Activated CD4-positive, alpha-beta T cell treated with anti-CD3 and anti-CD28 coated beads, Interleukin-2, amount 10 ng/mL, durations not matched to agents 24 days and 14 days (primary cell): ENCODE measurements around the gene TNS1. TPM values are rescaled to one million over a fixed set of nuclear protein-coding genes. Genes with fewer than 3 reads are reported as not detected.
"Not testable (repeated sequence)": the region's sequence is repeated elsewhere in the genome, so short reads cannot be mapped to it uniquely, and the experiment has no call there.

ENCODE experiments used
- DNase-seq: peaks from one replicate; pipeline ENCODE4 v3.0.0; 2022
- H3K27ac Mint-ChIP-seq: one replicate; pipeline ENCODE4 v1.8.0; 2022; ENCODE audit warnings: mild to moderate bottlenecking, mixed read lengths
- H3K27me3 Mint-ChIP-seq: one replicate; pipeline ENCODE4 v1.8.0; 2022; ENCODE audit warnings: mixed read lengths
- H3K36me3 Mint-ChIP-seq: one replicate; pipeline ENCODE4 v1.8.0; 2022; ENCODE audit warnings: low read depth, mild to moderate bottlenecking, mixed read lengths
- H3K4me1 Mint-ChIP-seq: one replicate; pipeline ENCODE4 v1.8.0; 2021; ENCODE audit warnings: mixed read lengths
- H3K4me3 Mint-ChIP-seq: one replicate; pipeline ENCODE4 v1.8.0; 2022; ENCODE audit warnings: mild to moderate bottlenecking, moderate library complexity, mixed read lengths
- H3K9me3 Mint-ChIP-seq: one replicate; pipeline ENCODE4 v1.8.0; 2021; ENCODE audit warnings: mixed read lengths
- intact Hi-C: fragments of 100-400 bp; cut with micrococcal nuclease; formaldehyde crosslinking; loops from one replicate; pipeline ENCODE4 v1.15.1; 2023
- total RNA-seq: library from RNA; stranded (reverse); gene quantifications from 2 replicates; pipeline ENCODE4 v1.2.3, GENCODE V29; 2022

The TNS1 gene
- total RNA-seq, 1 donor from 2014 or later = 0.70 TPM

- Mint-ChIP-seq H3K9me3 (no peaks in the 10 kb centered on the region), H3K4me3 (no peak overlapping the region), H3K4me1 (no peaks in the 10 kb centered on the region), H3K27me3 (no peaks in the 10 kb centered on the region), H3K27ac (no peak overlapping the region), H3K36me3 (no peaks in the 10 kb centered on the region)
- no peak for DNase-seq
- intact Hi-C loops = no loop called here
These were observed 184.4 kb downstream of the TNS1 start for GRCh38 chr2:217818293-217818850.

- DNase-seq = no peak
- H3K27me3 Mint-ChIP-seq = no peaks in the 10 kb centered on the region
- no peak overlapping the region for H3K27ac Mint-ChIP-seq
- intact Hi-C loops = no loop called here
- no peaks in the 10 kb centered on the region for H3K36me3 Mint-ChIP-seq
- no peaks in the 10 kb centered on the region for H3K4me1 Mint-ChIP-seq
- no peaks in the 10 kb centered on the region for H3K9me3 Mint-ChIP-seq
- no peak overlapping the region for H3K4me3 Mint-ChIP-seq
These were observed 185.1 kb downstream of the TNS1 start for GRCh38 chr2:217817466-217818292.

GRCh38 chr2:217816396-217816869, 186.4 kb downstream of the TNS1 start:
- intact Hi-C loops = no loop called here
- Mint-ChIP-seq H3K9me3 (no peaks in the 10 kb centered on the region), H3K4me1 (no peaks in the 10 kb centered on the region), H3K27me3 (no peaks in the 10 kb centered on the region), H3K36me3 (no peaks in the 10 kb centered on the region), H3K4me3 (no peak overlapping the region), H3K27ac (no peak overlapping the region)
- DNase-seq = no peak

- Mint-ChIP-seq H3K27ac (no peak overlapping the region), H3K27me3 (no peaks in the 10 kb centered on the region), H3K9me3 (no peaks in the 10 kb centered on the region), H3K4me3 (no peak overlapping the region), H3K4me1 (no peaks in the 10 kb centered on the region), H3K36me3 (no peaks in the 10 kb centered on the region)
- intact Hi-C loops = no loop called here
- no peak for DNase-seq
These were observed 189.0 kb downstream of the TNS1 start for GRCh38 chr2:217813828-217814227.

- H3K27ac Mint-ChIP-seq = no peak overlapping the region
- no peaks in the 10 kb centered on the region for H3K36me3 Mint-ChIP-seq
- H3K4me3 Mint-ChIP-seq = no peak overlapping the region
- no peaks in the 10 kb centered on the region for H3K4me1 Mint-ChIP-seq
- no peaks in the 10 kb centered on the region for H3K9me3 Mint-ChIP-seq
- intact Hi-C loops = no loop called here
- H3K27me3 Mint-ChIP-seq = no peaks in the 10 kb centered on the region
- no peak for DNase-seq
These were observed 190.6 kb downstream of the TNS1 start for GRCh38 chr2:217812170-217812569.

- Mint-ChIP-seq H3K4me1 (no peaks in the 10 kb centered on the region), H3K27me3 (peaks cover 4% of the 10 kb centered on the region), H3K9me3 (peaks cover 5% of the 10 kb centered on the region), H3K4me3 (no peak overlapping the region), H3K36me3 (no peaks in the 10 kb centered on the region), H3K27ac (no peak overlapping the region)
- DNase-seq = no peak
- intact Hi-C loops = no loop called here
These were observed 192.5 kb downstream of the TNS1 start for GRCh38 chr2:217810260-217810659.

- Mint-ChIP-seq H3K36me3 (no peaks in the 10 kb centered on the region), H3K27ac (no peak overlapping the region), H3K4me1 (no peaks in the 10 kb centered on the region), H3K9me3 (peaks cover 5% of the 10 kb centered on the region), H3K4me3 (no peak overlapping the region), H3K27me3 (peaks cover 4% of the 10 kb centered on the region)
- intact Hi-C loops = no loop called here
- no peak for DNase-seq
These were observed 193.1 kb downstream of the TNS1 start for GRCh38 chr2:217809736-217810135.

- DNase-seq, H3K9me3 Mint-ChIP-seq, H3K4me1 Mint-ChIP-seq, H3K36me3 Mint-ChIP-seq, intact Hi-C loops, H3K27me3 Mint-ChIP-seq, H3K4me3 Mint-ChIP-seq, H3K27ac Mint-ChIP-seq: not testable (repeated sequence)
These were observed 193.8 kb downstream of the TNS1 start for GRCh38 chr2:217808967-217809366.

- H3K36me3 Mint-ChIP-seq = no peaks in the 10 kb centered on the region
- no peak for DNase-seq
- H3K4me3 Mint-ChIP-seq = no peak overlapping the region
- intact Hi-C loops = no loop called here
- H3K9me3 Mint-ChIP-seq = peaks cover 5% of the 10 kb centered on the region
- peaks cover 4% of the 10 kb centered on the region for H3K27me3 Mint-ChIP-seq
- H3K27ac Mint-ChIP-seq = no peak overlapping the region
- H3K4me1 Mint-ChIP-seq = no peaks in the 10 kb centered on the region
These were observed 194.5 kb downstream of the TNS1 start for GRCh38 chr2:217808326-217808725.

GRCh38 chr2:217807753-217808152, 195.0 kb downstream of the TNS1 start:
- Mint-ChIP-seq H3K4me3 (no peak overlapping the region), H3K4me1 (no peaks in the 10 kb centered on the region), H3K27ac (no peak overlapping the region), H3K9me3 (peaks cover 5% of the 10 kb centered on the region), H3K36me3 (no peaks in the 10 kb centered on the region), H3K27me3 (peaks cover 4% of the 10 kb centered on the region)
- intact Hi-C loops = no loop called here
- DNase-seq = no peak

- Mint-ChIP-seq H3K36me3 (no peaks in the 10 kb centered on the region), H3K27ac (no peak overlapping the region), H3K27me3 (peaks cover 4% of the 10 kb centered on the region), H3K4me1 (no peaks in the 10 kb centered on the region), H3K9me3 (peaks cover 5% of the 10 kb centered on the region), H3K4me3 (no peak overlapping the region)
- no peak for DNase-seq
- intact Hi-C loops = no loop called here
These were observed 195.8 kb downstream of the TNS1 start for GRCh38 chr2:217807025-217807424.

GRCh38 chr2:217806482-217806765, 196.4 kb downstream of the TNS1 start:
- peaks cover 4% of the 10 kb centered on the region for H3K27me3 Mint-ChIP-seq
- H3K4me3 Mint-ChIP-seq = no peak overlapping the region
- DNase-seq = no peak
- H3K27ac Mint-ChIP-seq = no peak overlapping the region
- intact Hi-C loops = no loop called here
- no peaks in the 10 kb centered on the region for H3K4me1 Mint-ChIP-seq
- no peaks in the 10 kb centered on the region for H3K36me3 Mint-ChIP-seq
- peaks cover 5% of the 10 kb centered on the region for H3K9me3 Mint-ChIP-seq

- Mint-ChIP-seq H3K4me1 (no peaks in the 10 kb centered on the region), H3K27ac (no peak overlapping the region), H3K4me3 (no peak overlapping the region), H3K36me3 (no peaks in the 10 kb centered on the region), H3K9me3 (peaks cover 5% of the 10 kb centered on the region), H3K27me3 (peaks cover 4% of the 10 kb centered on the region)
- intact Hi-C loops = no loop called here
- no peak for DNase-seq
These were observed 196.9 kb downstream of the TNS1 start for GRCh38 chr2:217805668-217806481.
